WTC11 (cell line): ENCODE results near the gene TSACC. TPM values are rescaled to one million over a fixed set of nuclear protein-coding genes. Genes with fewer than 3 reads are reported as not detected.
"Not testable (repeated sequence)": the region's sequence is repeated elsewhere in the genome, so short reads cannot be mapped to it uniquely, and the experiment has no call there.

Source experiments
- ATAC-seq: fragments of 200-7000 bp; cut with Tn5 transposase; 2 replicates; pipeline ENCODE4 v1.10.0; 2021; ENCODE audit warnings: mild to moderate bottlenecking, moderate library complexity
- CTCF ChIA-PET: fragments of 300-600 bp; sonication (Branson Sonifier 250); formaldehyde crosslinking; loops from one replicate; lab custom pipeline; 2021; ENCODE audit warnings: antibody characterized with exemption; lab: Charles Lee
- POLR2A ChIA-PET: fragments of 350-600 bp; sonication (Branson Sonifier 250); formaldehyde crosslinking; loops from one replicate; lab custom pipeline; 2021; ENCODE audit warnings: antibody characterized with exemption; lab: Charles Lee
- DNase-seq: peaks from one replicate; pipeline ENCODE4 v3.0.0; 2021; ENCODE audit warnings: low spot score
- H3K27ac Mint-ChIP-seq: 2 replicates; pipeline ENCODE4 v1.8.0; 2021; ENCODE audit warnings: mixed read lengths
- H3K27me3 Mint-ChIP-seq: 2 replicates; pipeline ENCODE4 v1.8.0; 2021; ENCODE audit warnings: low read depth, mild to moderate bottlenecking, moderate library complexity, mixed read lengths
- H3K36me3 Mint-ChIP-seq: 2 replicates; pipeline ENCODE4 v1.8.0; 2021; ENCODE audit warnings: mixed read lengths
- H3K4me1 Mint-ChIP-seq: 2 replicates; pipeline ENCODE4 v1.8.0; 2022; ENCODE audit warnings: mixed read lengths
- H3K4me3 Mint-ChIP-seq: 2 replicates; pipeline ENCODE4 v1.8.0; 2021; ENCODE audit warnings: mild to moderate bottlenecking, moderate library complexity, mixed read lengths
- H3K9me3 Mint-ChIP-seq: 2 replicates; pipeline ENCODE4 v1.8.0; 2021; ENCODE audit warnings: mixed read lengths
- ATF2 ChIP-seq: sonication (generic); formaldehyde crosslinking; IDR thresholded peaks from 2 replicates; pipeline ENCODE4 v1.8.1; 2022; ENCODE audit warnings: low read depth, missing genetic modification reagents, borderline replicate concordance
- E2F4 ChIP-seq: sonication (generic); formaldehyde crosslinking; IDR thresholded peaks from 2 replicates; pipeline ENCODE4 v1.8.1; 2022; ENCODE audit warnings: low read depth, mild to moderate bottlenecking, moderate library complexity, missing genetic modification reagents, borderline replicate concordance
- ESRRA ChIP-seq: sonication (generic); formaldehyde crosslinking; IDR thresholded peaks from 2 replicates; pipeline ENCODE4 v1.8.1; 2022; ENCODE audit warnings: mild to moderate bottlenecking, missing genetic modification reagents, borderline replicate concordance
- FOXJ3 ChIP-seq: sonication (generic); formaldehyde crosslinking; IDR thresholded peaks from 2 replicates; pipeline ENCODE4 v1.9.0; 2021; ENCODE audit warnings: missing genetic modification reagents, mild to moderate bottlenecking, borderline replicate concordance
- FOXP1 ChIP-seq: sonication (generic); formaldehyde crosslinking; IDR thresholded peaks from 2 replicates; pipeline ENCODE4 v1.8.0; 2022; ENCODE audit warnings: missing genetic modification reagents, mild to moderate bottlenecking, moderate library complexity, borderline replicate concordance
- GRHL2 ChIP-seq: fragments of 250-450 bp; sonication (Bioruptor Pico); IDR thresholded peaks from 2 replicates; pipeline ENCODE4 v1.8.0; 2022; ENCODE audit warnings: mild to moderate bottlenecking, moderate library complexity; ENCODE audit not compliant: insufficient replicate concordance, severe bottlenecking
- IRF2 ChIP-seq: sonication (generic); formaldehyde crosslinking; IDR thresholded peaks from 2 replicates; pipeline ENCODE4 v1.8.0; 2022; ENCODE audit warnings: low read depth, missing genetic modification reagents, borderline replicate concordance
- JUN ChIP-seq: sonication (generic); formaldehyde crosslinking; IDR thresholded peaks from 2 replicates; pipeline ENCODE4 v1.8.0; 2023; ENCODE audit warnings: mild to moderate bottlenecking, missing genetic modification reagents
- MYBL2 ChIP-seq: sonication (generic); formaldehyde crosslinking; IDR thresholded peaks from 2 replicates; pipeline ENCODE4 v1.8.1; 2023; ENCODE audit warnings: mild to moderate bottlenecking, moderate library complexity, missing genetic modification reagents
- NFYB ChIP-seq: sonication (generic); formaldehyde crosslinking; conservative IDR thresholded peaks from 2 replicates; pipeline ENCODE4 v1.8.0; 2022; ENCODE audit warnings: low read depth, missing genetic modification reagents
- OVOL2 ChIP-seq: fragments of 250-450 bp; sonication (Bioruptor Pico); IDR thresholded peaks from 2 replicates; pipeline ENCODE4 v1.9.0; 2021; ENCODE audit warnings: mild to moderate bottlenecking, borderline replicate concordance
- PRRX2 ChIP-seq: fragments of 250-450 bp; sonication (Bioruptor Pico); IDR thresholded peaks from 2 replicates; pipeline ENCODE4 v1.8.0; 2021; ENCODE audit warnings: mild to moderate bottlenecking
- SMAD3 ChIP-seq: sonication (generic); formaldehyde crosslinking; IDR thresholded peaks from 2 replicates; pipeline ENCODE4 v1.8.0; 2022; ENCODE audit warnings: missing genetic modification reagents, mild to moderate bottlenecking, borderline replicate concordance
- SMAD4 ChIP-seq: sonication (generic); formaldehyde crosslinking; IDR thresholded peaks from 2 replicates; pipeline ENCODE4 v1.8.0; 2022; ENCODE audit warnings: mild to moderate bottlenecking, missing genetic modification reagents
- total RNA-seq: library from RNA; stranded (reverse); gene quantifications from 3 replicates; pipeline ENCODE4 v1.2.3, GENCODE V29; 2021
- TF ChIP-seq, protein P1 (sequence below): sonication (generic); formaldehyde crosslinking; IDR thresholded peaks from 2 replicates; pipeline ENCODE4 v1.8.0; 2022; ENCODE audit warnings: mild to moderate bottlenecking, missing genetic modification reagents
- TF ChIP-seq, protein P2 (sequence below): sonication (generic); formaldehyde crosslinking; IDR thresholded peaks from 2 replicates; pipeline ENCODE4 v1.8.0; 2023; ENCODE audit warnings: mild to moderate bottlenecking, missing genetic modification reagents
- TF ChIP-seq, protein P3 (sequence below): sonication (generic); formaldehyde crosslinking; IDR thresholded peaks from 2 replicates; pipeline ENCODE4 v1.8.1; 2023; ENCODE audit warnings: mild to moderate bottlenecking, moderate library complexity, missing genetic modification reagents

TSACC gene
- total RNA-seq, 1 experiment from 2014 or later, result 1.8 TPM

DNA sequence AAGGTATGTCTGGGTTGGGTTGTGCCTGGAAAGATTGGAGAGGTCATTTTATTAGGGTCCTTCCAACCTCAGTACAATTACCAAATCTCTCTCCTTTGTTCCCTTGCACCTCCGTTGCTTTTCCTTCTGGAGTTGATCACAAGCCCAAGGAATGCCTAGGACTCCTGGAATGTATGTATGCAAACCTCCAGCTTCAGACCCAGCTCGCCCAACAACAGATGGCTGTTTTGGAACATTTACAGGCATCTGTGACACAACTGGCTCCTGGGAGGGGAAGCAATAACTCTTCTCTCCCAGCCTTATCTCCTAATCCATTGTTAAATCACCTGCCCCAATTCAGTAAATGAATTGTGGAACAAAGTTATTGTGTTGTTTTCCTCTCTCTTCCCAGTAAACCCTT, 8.3 kb downstream of the TSACC start:
- no peaks in the 10 kb centered on the region for H3K9me3 Mint-ChIP-seq
- 0 out of 2 replicates have a peak, but pooled peaks have one; percentile 41 for ATAC-seq
- H3K4me1 Mint-ChIP-seq, result no peaks in the 10 kb centered on the region
- H3K27me3 Mint-ChIP-seq, result no peaks in the 10 kb centered on the region
- TF ChIP-seq, protein P1, sequence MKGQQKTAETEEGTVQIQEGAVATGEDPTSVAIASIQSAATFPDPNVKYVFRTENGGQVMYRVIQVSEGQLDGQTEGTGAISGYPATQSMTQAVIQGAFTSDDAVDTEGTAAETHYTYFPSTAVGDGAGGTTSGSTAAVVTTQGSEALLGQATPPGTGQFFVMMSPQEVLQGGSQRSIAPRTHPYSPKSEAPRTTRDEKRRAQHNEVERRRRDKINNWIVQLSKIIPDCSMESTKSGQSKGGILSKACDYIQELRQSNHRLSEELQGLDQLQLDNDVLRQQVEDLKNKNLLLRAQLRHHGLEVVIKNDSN (CRISPR knock-in tag), result no peak
- TF ChIP-seq PRRX2 (CRISPR knock-in tag) (no peak), OVOL2 (CRISPR knock-in tag) (no peak), IRF2 (CRISPR knock-in tag) (no peak)
- H3K36me3 Mint-ChIP-seq, result no peaks in the 10 kb centered on the region
- H3K27ac Mint-ChIP-seq, result no peak overlapping the region
- ChIA-PET CTCF (interaction anchor here (0.7 to 1.5 kb wide), 4 partner anchors 10 to 122 kb away, joined by 3 to 5 read pairs (median 5); no protein-coding TSS in a partner anchor), POLR2A (interaction anchor here (0.7 kb wide), 1 partner anchor 36 kb away, joined by 4 read pairs; no protein-coding TSS in a partner anchor)
- H3K4me3 Mint-ChIP-seq, result no peak overlapping the region
- no peak for DNase-seq

DNA sequence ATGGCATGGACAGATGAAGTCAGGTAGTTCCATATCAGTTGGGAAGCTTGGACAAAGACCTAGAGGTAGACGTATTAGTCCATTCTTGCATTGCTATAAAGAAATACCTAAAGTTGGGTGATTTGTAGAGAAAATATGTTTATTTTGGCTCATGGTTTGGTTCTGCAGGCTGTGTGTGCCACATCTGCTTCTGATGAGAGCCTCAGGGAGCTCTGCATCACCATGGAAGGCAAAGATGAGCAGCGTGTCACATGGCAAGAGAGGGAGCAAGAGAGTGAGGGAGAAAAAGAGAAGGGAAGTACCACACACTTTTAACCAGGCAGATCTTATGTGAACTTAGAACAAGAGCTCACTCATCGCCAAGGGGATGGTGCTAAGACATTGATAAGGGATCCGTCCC, 9.0 kb downstream of the TSACC start:
- no peak for DNase-seq
- H3K36me3 Mint-ChIP-seq, result no peaks in the 10 kb centered on the region
- POLR2A ChIA-PET, result no interaction called here

DNA sequence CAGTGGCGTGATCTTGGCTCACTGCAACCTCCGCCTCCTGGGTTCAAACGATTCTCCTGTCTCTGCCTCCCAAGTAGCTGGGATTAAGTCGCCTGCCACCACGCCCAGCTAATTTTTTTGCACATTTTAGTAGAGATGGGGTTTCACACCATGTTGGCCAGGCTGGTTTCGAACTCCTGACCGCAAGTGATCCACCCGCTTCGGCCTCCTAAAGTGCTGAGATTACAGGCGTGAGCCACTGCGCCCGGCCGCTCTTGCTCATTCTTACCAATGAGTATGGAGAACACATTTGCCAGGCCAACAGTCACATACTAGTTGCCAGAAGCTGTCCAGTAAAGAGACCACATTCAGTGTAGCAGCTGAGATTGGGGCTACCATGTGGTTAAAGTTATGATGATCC, 14.2 kb downstream of the TSACC start:
- H3K36me3 Mint-ChIP-seq, POLR2A ChIA-PET, H3K27ac Mint-ChIP-seq, H3K4me1 Mint-ChIP-seq, DNase-seq, H3K9me3 Mint-ChIP-seq, ATAC-seq, H3K4me3 Mint-ChIP-seq: not testable (repeated sequence)
- H3K27me3 Mint-ChIP-seq, result peaks cover 11% of the 10 kb centered on the region
- CTCF ChIA-PET, result interaction anchor here (0.6 to 1.1 kb wide), 3 partner anchors 31 to 210 kb away, joined by 3 to 5 read pairs (median 3); no protein-coding TSS in a partner anchor

More for the DNA sequence above, 9.0 kb downstream of the TSACC start:
- no peaks in the 10 kb centered on the region for H3K9me3 Mint-ChIP-seq
- TF ChIP-seq, protein P2, sequence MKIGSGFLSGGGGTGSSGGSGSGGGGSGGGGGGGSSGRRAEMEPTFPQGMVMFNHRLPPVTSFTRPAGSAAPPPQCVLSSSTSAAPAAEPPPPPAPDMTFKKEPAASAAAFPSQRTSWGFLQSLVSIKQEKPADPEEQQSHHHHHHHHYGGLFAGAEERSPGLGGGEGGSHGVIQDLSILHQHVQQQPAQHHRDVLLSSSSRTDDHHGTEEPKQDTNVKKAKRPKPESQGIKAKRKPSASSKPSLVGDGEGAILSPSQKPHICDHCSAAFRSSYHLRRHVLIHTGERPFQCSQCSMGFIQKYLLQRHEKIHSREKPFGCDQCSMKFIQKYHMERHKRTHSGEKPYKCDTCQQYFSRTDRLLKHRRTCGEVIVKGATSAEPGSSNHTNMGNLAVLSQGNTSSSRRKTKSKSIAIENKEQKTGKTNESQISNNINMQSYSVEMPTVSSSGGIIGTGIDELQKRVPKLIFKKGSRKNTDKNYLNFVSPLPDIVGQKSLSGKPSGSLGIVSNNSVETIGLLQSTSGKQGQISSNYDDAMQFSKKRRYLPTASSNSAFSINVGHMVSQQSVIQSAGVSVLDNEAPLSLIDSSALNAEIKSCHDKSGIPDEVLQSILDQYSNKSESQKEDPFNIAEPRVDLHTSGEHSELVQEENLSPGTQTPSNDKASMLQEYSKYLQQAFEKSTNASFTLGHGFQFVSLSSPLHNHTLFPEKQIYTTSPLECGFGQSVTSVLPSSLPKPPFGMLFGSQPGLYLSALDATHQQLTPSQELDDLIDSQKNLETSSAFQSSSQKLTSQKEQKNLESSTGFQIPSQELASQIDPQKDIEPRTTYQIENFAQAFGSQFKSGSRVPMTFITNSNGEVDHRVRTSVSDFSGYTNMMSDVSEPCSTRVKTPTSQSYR, result no peak
- no peak for TF ChIP-seq E2F4 (CRISPR knock-in tag)
- TF ChIP-seq JUN (CRISPR knock-in tag), result no peak
- TF ChIP-seq ESRRA (CRISPR knock-in tag), result no peak
- TF ChIP-seq SMAD3 (CRISPR knock-in tag), result no peak
- TF ChIP-seq, protein P3, sequence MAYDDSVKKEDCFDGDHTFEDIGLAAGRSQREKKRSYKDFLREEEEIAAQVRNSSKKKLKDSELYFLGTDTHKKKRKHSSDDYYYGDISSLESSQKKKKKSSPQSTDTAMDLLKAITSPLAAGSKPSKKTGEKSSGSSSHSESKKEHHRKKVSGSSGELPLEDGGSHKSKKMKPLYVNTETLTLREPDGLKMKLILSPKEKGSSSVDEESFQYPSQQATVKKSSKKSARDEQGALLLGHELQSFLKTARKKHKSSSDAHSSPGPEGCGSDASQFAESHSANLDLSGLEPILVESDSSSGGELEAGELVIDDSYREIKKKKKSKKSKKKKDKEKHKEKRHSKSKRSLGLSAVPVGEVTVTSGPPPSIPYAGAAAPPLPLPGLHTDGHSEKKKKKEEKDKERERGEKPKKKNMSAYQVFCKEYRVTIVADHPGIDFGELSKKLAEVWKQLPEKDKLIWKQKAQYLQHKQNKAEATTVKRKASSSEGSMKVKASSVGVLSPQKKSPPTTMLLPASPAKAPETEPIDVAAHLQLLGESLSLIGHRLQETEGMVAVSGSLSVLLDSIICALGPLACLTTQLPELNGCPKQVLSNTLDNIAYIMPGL (CRISPR knock-in tag), result no peak
- TF ChIP-seq FOXP1 (CRISPR knock-in tag), result no peak
- no peak for TF ChIP-seq SMAD4
- TF ChIP-seq FOXJ3 (CRISPR knock-in tag), result no peak
- no peak for TF ChIP-seq NFYB (CRISPR knock-in tag)
- no peak for TF ChIP-seq IRF2 (CRISPR knock-in tag)
- TF ChIP-seq GRHL2 (CRISPR knock-in tag), result no peak
- TF ChIP-seq MYBL2 (CRISPR knock-in tag), result no peak
- TF ChIP-seq ATF2 (CRISPR knock-in tag), result no peak
- H3K4me1 Mint-ChIP-seq, result no peaks in the 10 kb centered on the region
- CTCF ChIA-PET, result interaction anchor here (0.6 to 1.9 kb wide), 5 partner anchors 9 to 133 kb away, joined by 3 to 11 read pairs (median 4); no protein-coding TSS in a partner anchor
- H3K27ac Mint-ChIP-seq, result no peak overlapping the region
- no peak overlapping the region for H3K4me3 Mint-ChIP-seq
- ATAC-seq, result no peak
- no peaks in the 10 kb centered on the region for H3K27me3 Mint-ChIP-seq
